SIG-M5 treated with dmso at 0.1 percent for 504 hours (cell line): ENCODE measurements around the gene AKNA.

ENCODE experiments used
- DNase-seq: peaks from one replicate; lab custom pipeline; 2025; ENCODE audit not compliant: unreplicated experiment; lab: John Stamatoyannopoulos, UW

The AKNA gene

GRCh38 chr9:114363424-114363823 lies 24.4 kb downstream of the AKNA start:
- no peak for DNase-seq

DNA sequence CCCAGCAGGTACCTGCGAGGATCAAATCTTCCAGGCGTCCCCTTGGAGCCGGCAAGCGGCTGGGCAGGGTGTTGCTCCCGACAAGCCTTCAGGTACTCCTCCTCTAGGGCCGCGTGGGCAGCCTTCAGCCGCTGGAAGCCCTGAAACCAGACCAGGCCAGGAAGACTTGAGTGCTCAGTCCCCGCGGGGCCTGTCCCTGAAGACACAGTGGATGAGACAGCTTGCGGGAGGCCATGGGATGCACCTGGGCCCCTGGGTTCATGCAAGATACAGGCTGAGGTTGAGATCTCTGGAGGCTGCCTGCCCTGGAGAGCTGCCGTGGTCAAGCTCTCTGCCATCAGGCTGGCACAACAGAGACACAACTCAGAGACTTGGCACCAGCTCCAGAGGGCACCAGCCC lies 25.4 kb downstream of the AKNA start:
- DNase-seq, result no peak

DNA sequence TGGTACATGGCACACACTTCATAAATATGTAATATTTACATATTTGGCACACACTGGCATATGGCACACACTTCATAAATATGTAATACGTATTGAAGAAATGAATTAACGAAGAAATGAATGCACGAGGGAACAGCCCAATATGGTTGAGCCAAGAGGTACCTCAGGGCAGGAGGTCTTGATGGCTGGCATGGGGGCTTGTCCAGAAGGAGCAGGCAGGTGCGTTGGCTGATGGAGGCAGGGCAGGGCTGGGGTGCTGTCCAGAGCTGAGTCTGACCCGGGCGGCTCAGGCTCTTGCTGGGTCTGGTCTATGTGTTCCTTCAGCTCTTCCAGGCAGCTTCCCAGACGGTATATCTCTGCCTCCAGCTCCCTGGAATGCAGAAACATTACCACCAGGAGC lies 26.2 kb downstream of the AKNA start:
- DNase-seq, result no peak

DNA sequence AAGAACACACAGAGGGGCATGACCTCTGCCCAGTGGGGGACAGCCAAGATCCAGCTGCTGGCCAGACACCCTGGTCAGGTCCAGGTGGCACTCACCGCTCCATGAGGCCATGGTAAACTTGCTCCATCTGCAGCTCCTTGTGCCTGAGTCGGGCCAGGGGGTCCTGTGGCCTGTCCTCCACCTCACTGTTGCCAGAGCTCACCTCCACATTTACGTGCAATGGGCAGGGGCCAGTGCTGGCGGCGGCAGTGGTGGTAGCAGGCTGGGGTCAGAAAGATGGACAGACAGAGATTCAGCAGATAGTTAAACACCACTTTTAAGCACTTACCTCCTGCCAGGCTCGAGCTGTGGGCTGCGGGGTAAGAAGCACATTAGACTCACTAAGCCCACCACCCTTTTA lies 28.0 kb downstream of the AKNA start:
- DNase-seq, result no peak

DNA sequence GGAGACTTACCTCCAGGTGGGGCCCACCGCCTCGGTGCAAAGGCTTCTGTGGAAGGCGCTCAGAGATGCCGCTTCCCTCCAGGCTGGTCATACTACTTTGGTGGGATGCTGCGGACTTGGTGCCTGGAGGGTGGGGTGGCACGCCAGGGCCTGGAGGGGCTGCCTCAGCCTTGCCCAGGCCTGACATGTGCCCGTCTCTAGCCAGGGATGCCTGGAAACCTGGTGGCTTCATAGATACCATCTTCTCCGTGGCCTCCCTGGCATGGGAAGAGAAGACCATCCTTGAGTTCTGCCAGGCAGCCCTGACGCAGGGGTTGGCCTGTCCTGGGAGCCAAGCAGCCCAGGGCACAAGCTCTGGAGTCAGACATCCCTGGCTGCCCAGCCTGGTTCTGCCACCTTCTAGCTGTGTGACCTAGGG lies 29.9 kb downstream of the AKNA start:
- no peak for DNase-seq

DNA sequence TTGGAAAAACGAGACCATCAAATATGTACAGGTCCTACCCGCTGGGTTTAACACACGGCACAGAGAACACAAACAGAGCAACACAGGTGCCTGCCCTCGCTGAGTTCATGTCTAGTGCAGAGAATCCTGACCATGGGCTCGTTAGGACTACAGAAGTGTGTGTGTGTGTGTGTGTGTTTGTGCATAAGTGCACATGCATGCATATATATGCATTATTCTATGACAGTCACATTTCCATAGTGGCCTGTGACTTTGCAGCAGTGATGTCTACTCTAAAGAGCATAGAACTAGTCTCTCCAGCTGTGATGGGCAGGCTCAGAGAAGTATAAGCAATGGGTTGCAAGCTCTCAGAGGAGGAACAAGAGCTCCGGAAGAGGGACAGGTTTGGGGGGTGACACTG lies 30.4 kb downstream of the AKNA start:
- no peak for DNase-seq

DNA sequence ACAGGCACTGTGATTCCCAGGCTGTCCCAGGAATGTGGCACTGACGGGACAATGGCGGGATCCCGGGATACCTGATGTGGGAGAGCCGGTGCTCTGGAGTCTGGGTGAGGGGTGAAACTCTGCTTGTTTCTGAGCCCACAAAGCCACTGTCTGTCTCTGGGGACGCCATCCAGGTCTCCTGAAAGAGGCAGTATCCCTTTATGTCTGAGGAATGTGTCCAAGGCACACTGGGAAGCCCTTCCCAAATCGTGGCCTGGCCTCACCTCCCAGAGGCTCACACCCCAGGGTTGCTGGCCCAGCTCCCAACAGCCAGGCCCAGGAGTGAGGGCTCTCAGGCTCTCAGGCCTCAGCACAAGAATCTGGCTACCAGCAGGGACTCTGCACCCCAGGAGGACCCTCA lies 31.0 kb downstream of the AKNA start:
- DNase-seq, result no peak

DNA sequence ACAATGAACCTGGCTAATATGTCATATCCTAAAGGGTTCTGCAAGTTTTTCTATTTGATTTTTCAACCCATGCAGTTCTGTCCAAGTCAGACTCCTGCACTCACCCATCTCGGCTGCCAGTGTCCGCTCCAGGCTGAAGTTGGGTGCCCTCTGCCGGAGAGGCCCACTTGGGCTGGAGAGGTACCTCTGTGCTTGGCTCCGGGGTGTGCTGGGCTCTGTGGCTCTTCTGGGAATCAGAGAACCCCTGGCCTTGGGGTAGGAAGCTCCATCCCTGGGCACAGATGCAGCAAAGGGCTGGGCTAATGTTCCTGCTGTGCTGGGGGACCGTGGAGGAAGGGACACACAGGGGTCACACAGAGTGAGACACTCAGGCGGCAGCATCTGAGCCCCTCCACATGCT lies 32.0 kb downstream of the AKNA start:
- DNase-seq, result no peak

GRCh38 chr9:114351932-114352331 lies 35.9 kb downstream of the AKNA start:
- DNase-seq, result no peak

DNA sequence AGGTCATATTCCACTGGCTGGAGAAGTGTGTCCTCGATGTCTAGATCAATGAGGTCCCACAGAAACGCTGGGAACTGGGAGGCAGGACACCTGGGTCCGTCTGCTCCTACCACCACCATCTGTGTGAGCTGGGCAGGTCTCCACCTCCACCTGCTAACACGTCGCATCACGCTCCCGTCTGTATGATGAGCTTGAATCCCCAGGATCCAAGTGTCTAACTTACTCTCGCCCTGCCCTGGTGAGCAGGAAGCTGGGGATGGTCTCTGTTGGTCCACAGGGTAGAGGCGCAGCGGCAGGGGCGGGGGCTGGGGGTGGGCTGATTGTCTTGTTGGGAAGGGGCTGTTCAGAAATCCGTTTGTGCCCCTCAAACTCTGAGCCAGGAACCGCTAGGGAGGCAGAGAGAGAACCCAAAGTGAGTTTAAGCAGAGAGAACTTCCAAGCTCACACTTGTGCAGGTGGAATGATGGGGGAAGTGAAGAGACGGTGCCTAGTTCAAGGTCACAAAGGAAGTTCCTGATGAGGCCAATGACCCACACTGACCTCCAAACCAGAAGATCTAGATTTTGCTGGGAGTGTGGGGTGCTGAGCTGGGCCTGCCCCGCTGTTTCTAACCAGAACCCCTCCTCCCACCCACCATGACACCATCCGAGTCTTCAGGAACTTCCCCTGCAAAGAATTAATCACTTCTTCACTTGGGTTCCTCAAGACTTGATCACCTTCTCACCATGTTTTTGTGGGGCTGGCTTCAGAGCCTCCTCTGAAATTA lies 37.0 kb downstream of the AKNA start:
- DNase-seq, result no peak

DNA sequence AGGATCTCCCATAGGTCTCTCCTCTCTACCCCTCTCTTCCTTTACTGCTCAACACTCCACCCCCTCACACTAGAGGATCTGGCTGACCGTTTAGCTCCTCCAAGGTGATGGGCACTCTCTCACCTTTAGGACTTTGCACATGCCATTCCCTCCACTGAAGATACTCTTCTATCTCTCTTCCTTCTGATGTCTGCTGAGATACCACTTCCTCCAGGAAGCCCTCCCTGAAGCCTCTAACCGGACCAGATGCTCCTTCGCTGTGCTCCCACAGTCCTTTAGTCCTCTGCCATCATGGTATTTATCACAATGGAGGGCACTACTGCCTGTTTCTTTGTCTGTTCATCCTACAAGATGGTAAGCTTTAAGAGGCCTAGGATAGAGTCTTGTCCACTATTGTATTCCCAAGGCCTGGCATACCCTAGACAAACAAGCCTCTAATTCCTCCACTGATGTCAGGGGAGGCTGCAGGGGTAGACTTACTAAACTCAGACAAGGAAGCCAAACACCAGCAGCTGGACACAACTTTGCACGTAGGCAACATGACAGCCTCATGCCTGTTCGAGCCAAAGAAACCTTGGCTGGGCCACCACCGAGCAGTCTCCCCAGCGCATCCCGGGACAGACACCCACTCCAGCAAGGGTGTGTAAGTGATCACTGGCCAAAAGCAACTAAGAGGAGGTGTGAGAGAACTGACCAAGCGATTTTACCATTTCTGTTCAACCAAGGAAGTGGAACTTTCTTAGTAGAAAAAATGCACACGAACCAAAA lies 37.9 kb downstream of the AKNA start:
- DNase-seq, result no peak

GRCh38 chr9:114348906-114349482 lies 38.8 kb downstream of the AKNA start:
- peak; percentile 96 for DNase-seq

DNA sequence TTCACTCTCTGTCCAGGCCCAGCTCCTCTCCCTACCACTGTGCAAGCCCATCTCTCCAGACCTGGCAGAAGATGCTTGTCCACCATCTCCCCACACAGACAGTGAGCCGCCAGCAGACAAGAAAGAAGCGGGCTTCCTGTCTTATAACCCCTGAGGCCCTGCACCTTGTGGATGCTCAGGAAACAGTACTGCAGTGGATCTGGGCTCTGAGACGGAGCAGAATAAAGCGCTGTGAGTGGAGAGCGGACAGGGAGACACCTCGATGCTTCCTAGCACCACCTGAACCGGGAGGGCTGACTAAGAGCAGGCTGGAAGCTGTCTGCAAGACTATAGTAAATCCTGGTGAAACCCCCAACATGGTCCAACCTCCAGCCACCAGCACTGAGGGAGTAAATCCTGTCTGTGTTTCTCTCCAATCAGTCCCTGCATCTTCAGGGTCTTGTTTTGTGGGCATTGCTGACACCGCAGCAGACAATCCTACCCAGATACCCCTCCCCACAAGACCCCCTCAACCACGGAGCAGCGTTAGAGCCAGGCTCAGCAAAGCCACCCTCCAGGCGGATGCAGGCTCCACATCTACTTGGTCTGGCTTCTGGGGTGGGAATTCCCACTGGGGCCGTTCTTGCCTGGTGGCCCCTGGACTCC lies 39.4 kb downstream of the AKNA start:
- DNase-seq, result no peak

GRCh38 chr9:114347675-114348074 lies 40.1 kb downstream of the AKNA start:
- no peak for DNase-seq

GRCh38 chr9:114346146-114346545 lies 41.6 kb downstream of the AKNA start:
- no peak for DNase-seq

DNA sequence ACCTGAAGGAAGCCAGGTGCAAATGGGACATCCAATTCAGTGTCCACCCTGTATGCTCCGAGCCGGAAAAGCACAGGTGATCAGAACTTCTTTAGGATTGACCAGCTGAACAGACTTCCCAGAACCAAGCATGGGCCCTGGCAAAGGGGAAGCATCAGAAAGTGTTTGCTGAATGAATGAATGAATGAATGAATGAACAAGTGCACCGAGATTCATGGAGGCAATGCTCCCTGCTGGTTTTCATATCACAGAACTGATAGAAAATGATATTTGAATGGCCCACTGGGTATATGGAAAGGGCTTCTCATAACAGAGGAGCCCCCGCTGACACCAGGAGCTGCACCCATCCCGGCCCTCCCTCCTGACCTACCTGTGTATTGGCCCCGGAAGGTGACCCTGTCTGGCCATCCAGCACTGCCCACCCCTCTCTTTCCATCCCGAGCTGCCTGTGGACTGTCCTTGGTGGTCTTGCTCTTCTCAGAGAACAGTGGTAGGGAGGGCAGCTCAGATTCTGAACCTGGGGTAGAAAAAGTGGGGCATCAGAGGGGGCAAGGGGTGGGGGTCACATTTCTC lies 42.2 kb downstream of the AKNA start:
- no peak for DNase-seq

DNA sequence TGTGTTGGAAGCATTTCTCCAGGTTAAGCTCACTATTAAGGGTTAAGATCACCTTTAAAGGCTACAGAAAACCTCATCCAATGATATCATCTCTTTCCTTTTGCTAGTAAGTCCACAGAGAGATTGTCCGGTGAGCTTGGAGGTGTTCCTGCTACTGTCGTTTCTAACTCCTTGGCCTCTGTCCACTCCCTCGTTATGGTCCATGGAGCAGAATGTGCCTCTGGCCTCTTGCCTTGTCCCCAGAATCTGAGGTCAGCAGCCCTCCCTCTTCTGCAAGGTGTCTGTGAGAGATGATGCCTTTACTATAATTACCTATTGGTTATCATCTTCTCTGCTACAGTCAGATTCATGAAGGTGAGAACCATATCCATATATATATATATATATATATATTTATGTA lies 43.1 kb downstream of the AKNA start:
- no peak for DNase-seq

GRCh38 chr9:114344188-114344566 lies 43.6 kb downstream of the AKNA start:
- DNase-seq, result no peak

- DNase-seq, result no peak
Measured at GRCh38 chr9:114343471-114344187, 44.2 kb downstream of the AKNA start.

GRCh38 chr9:114342755-114343440 lies 44.9 kb downstream of the AKNA start:
- DNase-seq, result no peak
